Adrenal gland (tissue), 12 donors: ENCODE results near the gene ZSWIM4. TPM values are rescaled to one million over a fixed set of nuclear protein-coding genes. Genes with fewer than 3 reads are reported as not detected.

Experiments used
- DNase-seq, 7 donors: peaks; one replicate each; pipeline ENCODE4 v3.0.0-alpha.2; 2019 to 2020
- H3K27ac ChIP-seq, 5 donors: fragments of 200-600 bp; sonication (generic) in 4 of 5; 1 replicate in 3 of 5; 2 replicates in 2 of 5; pipeline versions ENCODE4 v1.5.1 to v1.8.0; 2016 to 2020; ENCODE audit warnings: mild to moderate bottlenecking in 1 of 5
- H3K27me3 ChIP-seq: fragments of 200-600 bp; 2 replicates; pipeline ENCODE4 v1.8.0; 2021
- H3K36me3 ChIP-seq, 2 donors: fragments of 200-600 bp; replicated peaks in 1 of 2; 1 replicate in 1 of 2; 2 replicates in 1 of 2; pipeline versions ENCODE4 v1.5.1 to v1.8.0; 2018 to 2022
- H3K4me1 ChIP-seq, 2 donors: fragments of 200-600 bp; replicated peaks in 1 of 2; 1 replicate in 1 of 2; 2 replicates in 1 of 2; pipeline versions ENCODE4 v1.5.1 to v1.8.0; 2018 to 2021
- H3K4me3 ChIP-seq, 4 donors: fragments of 200-600 bp; sonication (generic) in 3 of 4; one replicate each; pipeline ENCODE4 v1.5.1; 2016 to 2018
- H3K9me3 ChIP-seq, 3 donors: fragments of 200-600 bp; sonication (generic) in 1 of 3; replicated peaks in 1 of 3; 1 replicate in 2 of 3; 2 replicates in 1 of 3; pipeline versions ENCODE4 v1.5.1 to v1.8.0; 2016 to 2021
- CTCF ChIP-seq, 6 experiments: fragments of 450-650 bp in 4 of 6; fragments of 200-600 bp in 2 of 6; sonication (generic) in 1 of 6; IDR thresholded peaks; 1 replicate in 5 of 6; 2 replicates in 1 of 6; pipeline versions ENCODE4 v1.5.1 to v1.8.0; 2016 to 2021; ENCODE audit warnings: antibody characterized with exemption in 6 of 6, mild to moderate bottlenecking in 2 of 6, moderate library complexity in 1 of 6
- POLR2A ChIP-seq, 2 donors: fragments of 450-650 bp; IDR thresholded peaks; one replicate each; pipeline ENCODE4 v1.6.1; 2017; ENCODE audit warnings: antibody characterized with exemption in 2 of 2, mild to moderate bottlenecking in 2 of 2, moderate library complexity in 1 of 2
- WGBS, 4 donors: extraction: QIAGEN DNeasy Blood & Tissue Kit in 2 of 4; methylation state at CpG; one replicate each; pipeline versions ENCODE4 v1.1.5 to v1.1.7; 2013 to 2017; 5-methylcytosine and 5-hydroxymethylcytosine counted together
- intact Hi-C, 2 donors: fragments of 100-400 bp; cut with DNase I; formaldehyde crosslinking; loops; one replicate each; pipeline versions ENCODE4 v1.14.1 to v1.15.0; 2022 to 2023
- polyA plus RNA-seq, 3 donors: library from polyadenylated mRNA; stranded (reverse); fragments of 200-250 nt in 2 of 3; fragments of 350-450 nt in 1 of 3; fragmentation: Illumina TruSeq in 1 of 3; extraction: RNeasy Lipid Tissue Mini Kit (QIAGEN cat#74804) in 1 of 3; gene quantifications; one replicate each; pipeline ENCODE4 v1.2.3, GENCODE V29; 2013 to 2014
- total RNA-seq, 9 donors: library from RNA; depleted of rRNA in 4 of 9; stranded (reverse); fragments of >200 nt in 4 of 9; fragments of 120-200 nt in 1 of 9; fragmentation: NEBNext Ultra II Directional in 1 of 9; extraction: Animal tissue kit (Norgen Biotek cat#: 25700) in 1 of 9; gene quantifications; one replicate each; pipeline versions ENCODE4 v1.1.0 to v1.2.4, GENCODE V29; 2013 to 2023
- donor health status: healthy with polysubstance abuse.
- donor health status: Bipolar disorder and iron deficiency.
- donor health status: DM: yes; HTN: yes; CAD: no.
- donor health status: DM: no; HTN: no; CAD: no.
- donor health status: DM: no; HTN: no; CAD: no.
- donor health status: DM: yes; HTN: yes; CAD: no.

The ZSWIM4 gene
- total and polyA plus RNA-seq, 12 donors = 1.3 to 15.4 (median 9.1) TPM

GRCh38 chr19:13794398-13794756, 866 bp upstream of the ZSWIM4 start:
- H3K4me1 ChIP-seq = peaks cover 22 to 33% of the 10 kb centered on the region in 2 donors
- H3K4me3 ChIP-seq = peak overlapping the region; percentile 7 to 92 (median 45)
- intact Hi-C loops = no loop called here
- H3K27ac ChIP-seq = peak overlapping the region in 4 of 5 donors; percentile 79 to 92 (median 84)
- WGBS, 4 donors = 0 to 5% (median 2%) methylated on average over 6 to 8 of the region's 8 CpGs
- H3K36me3 ChIP-seq = no peaks in the 10 kb centered on the region
- H3K9me3 ChIP-seq = no peaks in the 10 kb centered on the region
- peak; percentile 84 to 97 (median 94) for DNase-seq
- no peak for TF ChIP-seq CTCF (IDR thresholded peaks at IDR 0.05)
- TF ChIP-seq POLR2A (IDR thresholded peaks at IDR 0.05) = no peak
- H3K27me3 ChIP-seq = no peaks in the 10 kb centered on the region

GRCh38 chr19:13795595-13796300, 505 bp downstream of the ZSWIM4 start:
- peak overlapping the region; percentile 74 to 94 (median 90) for H3K27ac ChIP-seq
- no peaks in the 10 kb centered on the region for H3K9me3 ChIP-seq

GRCh38 chr19:13796301-13797057, 1.2 kb downstream of the ZSWIM4 start:
- Histone ChIP-seq H3K4me1 (peaks cover 22 to 33% of the 10 kb centered on the region in 2 donors), H3K27me3 (no peaks in the 10 kb centered on the region), H3K9me3 (no peaks in the 10 kb centered on the region), H3K4me3 (peak overlapping the region in 3 of 4 donors; percentile 40 to 92 (median 48)), H3K27ac (peak overlapping the region; percentile 74 to 94 (median 90)), H3K36me3 (peaks cover 0 to 3% of the 10 kb centered on the region in 2 donors)
- DNase-seq = peak; percentile 76 to 93 (median 91)
- TF ChIP-seq POLR2A (IDR thresholded peaks at IDR 0.05) (peak in 1 of 2 donors; percentile 60), CTCF (IDR thresholded peaks at IDR 0.05) (no peak)
- intact Hi-C loops = loop anchor here in 1 of 2 donors (5.0 kb wide), 1 partner anchor 66 kb away; no protein-coding TSS in a partner anchor
- WGBS, 4 donors = 10 to 15% (median 13%) methylated on average over 8 to 12 of the region's 12 CpGs

More at GRCh38 chr19:13795595-13796300, 505 bp downstream of the ZSWIM4 start:
- Histone ChIP-seq H3K27me3 (no peaks in the 10 kb centered on the region), H3K36me3 (peaks cover 0 to 3% of the 10 kb centered on the region in 2 donors), H3K4me1 (peaks cover 22 to 33% of the 10 kb centered on the region in 2 donors), H3K4me3 (peak overlapping the region in 3 of 4 donors; percentile 40 to 92 (median 48))
- no peak for TF ChIP-seq POLR2A (IDR thresholded peaks at IDR 0.05)
- TF ChIP-seq CTCF (IDR thresholded peaks at IDR 0.05) = no peak
- 5 to 22% (median 12%) methylated on average over 9 to 41 of the region's 42 CpGs for WGBS, 4 donors
- intact Hi-C loops = loop anchor here in 1 of 2 donors (5.0 kb wide), 1 partner anchor 67 kb away; no protein-coding TSS in a partner anchor
- peak in 3 of 7 donors; percentile 32 to 54 (median 54) for DNase-seq

- intact Hi-C loops = loop anchor here in 1 of 2 donors (5.0 kb wide), 1 partner anchor 65 kb away; no protein-coding TSS in a partner anchor
- 25 to 40% (median 33%) methylated on average over 3 to 4 of the region's 4 CpGs for whole genome bisulfite sequencing, 4 donors
- H3K9me3 ChIP-seq = no peaks in the 10 kb centered on the region
Observed at GRCh38 chr19:13797058-13797440, 1.8 kb downstream of the ZSWIM4 start.

More at GRCh38 chr19:13797058-13797440, 1.8 kb downstream of the ZSWIM4 start:
- peak in 6 of 7 donors; percentile 59 to 78 (median 62) for DNase-seq
- Histone ChIP-seq H3K27ac (peak overlapping the region; percentile 74 to 94 (median 90)), H3K36me3 (peaks cover 0 to 3% of the 10 kb centered on the region in 2 donors), H3K27me3 (no peaks in the 10 kb centered on the region), H3K4me3 (peak overlapping the region in 1 of 4 donors; percentile 92), H3K4me1 (peaks cover 22 to 33% of the 10 kb centered on the region in 2 donors)
- TF ChIP-seq CTCF (IDR thresholded peaks at IDR 0.05) = no peak
- no peak for TF ChIP-seq POLR2A (IDR thresholded peaks at IDR 0.05)
